Measurements from ENCODE around the gene MYH14.

DNA sequence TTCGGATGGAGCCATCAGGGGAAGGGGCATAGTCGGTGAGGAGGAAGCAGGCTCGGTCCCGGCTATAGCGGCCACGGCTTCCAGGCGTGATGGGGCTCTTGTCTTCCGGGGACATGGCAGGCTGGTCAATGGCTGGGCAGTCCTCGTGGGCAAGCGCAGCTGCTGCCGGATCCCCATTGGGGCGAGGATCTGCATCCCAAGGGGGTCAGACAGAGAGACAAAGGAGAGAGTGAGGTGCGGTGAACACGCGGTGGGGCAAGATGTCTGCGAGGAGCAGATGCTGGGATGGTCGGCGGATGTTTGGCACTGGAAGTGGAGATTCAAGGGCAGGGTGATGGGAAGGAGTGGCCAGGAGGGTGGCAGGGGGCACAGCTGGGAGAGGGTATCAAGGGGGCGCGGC, 117.2 kb downstream of the MYH14 start:
- TF ChIP-seq EZH2 (IDR thresholded peaks at IDR 0.05; ENCODE audit: low read length, missing control alignments), result no peak
- TF ChIP-seq, protein P1, sequence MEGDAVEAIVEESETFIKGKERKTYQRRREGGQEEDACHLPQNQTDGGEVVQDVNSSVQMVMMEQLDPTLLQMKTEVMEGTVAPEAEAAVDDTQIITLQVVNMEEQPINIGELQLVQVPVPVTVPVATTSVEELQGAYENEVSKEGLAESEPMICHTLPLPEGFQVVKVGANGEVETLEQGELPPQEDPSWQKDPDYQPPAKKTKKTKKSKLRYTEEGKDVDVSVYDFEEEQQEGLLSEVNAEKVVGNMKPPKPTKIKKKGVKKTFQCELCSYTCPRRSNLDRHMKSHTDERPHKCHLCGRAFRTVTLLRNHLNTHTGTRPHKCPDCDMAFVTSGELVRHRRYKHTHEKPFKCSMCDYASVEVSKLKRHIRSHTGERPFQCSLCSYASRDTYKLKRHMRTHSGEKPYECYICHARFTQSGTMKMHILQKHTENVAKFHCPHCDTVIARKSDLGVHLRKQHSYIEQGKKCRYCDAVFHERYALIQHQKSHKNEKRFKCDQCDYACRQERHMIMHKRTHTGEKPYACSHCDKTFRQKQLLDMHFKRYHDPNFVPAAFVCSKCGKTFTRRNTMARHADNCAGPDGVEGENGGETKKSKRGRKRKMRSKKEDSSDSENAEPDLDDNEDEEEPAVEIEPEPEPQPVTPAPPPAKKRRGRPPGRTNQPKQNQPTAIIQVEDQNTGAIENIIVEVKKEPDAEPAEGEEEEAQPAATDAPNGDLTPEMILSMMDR (conservative IDR thresholded peaks at IDR 0.05 in 1 of 2, IDR thresholded peaks at IDR 0.05 in 1 of 2; ENCODE audit: low read depth in 1 of 2, low read length in 2 of 2), result no peak
